GM23248 (cell line): ENCODE data around the gene DLX2.

ENCODE experiments used
- EZH2 ChIP-seq: fragments of 200-600 bp; sonication (generic); IDR thresholded peaks from 2 replicates; pipeline ENCODE4 v1.6.1; 2018; ENCODE audit warnings: antibody characterized with exemption, mild to moderate bottlenecking; ENCODE audit not compliant: insufficient read depth, poor library complexity, severe bottlenecking
- EZH2phosphoT487 ChIP-seq: fragments of 200-600 bp; sonication (generic); IDR thresholded peaks from 2 replicates; pipeline ENCODE4 v1.6.1; 2018; ENCODE audit warnings: antibody characterized with exemption, moderate library complexity, mild to moderate bottlenecking, low read depth; ENCODE audit not compliant: insufficient read depth

- TF ChIP-seq EZH2 (no peak), EZH2phosphoT487 (no peak)
Observed at GRCh38 chr2:172072706-172073105, 30.0 kb downstream of the DLX2 start.
